GM21737 (cell line): ENCODE results near the gene EFNA3.

Experiments
- ATAC-seq: cut with Tn5 transposase; IDR thresholded peaks from one replicate; pipeline ENCODE4 v1.9.1; 2021; ENCODE audit warnings: mild to moderate bottlenecking, moderate library complexity; ENCODE audit not compliant: unreplicated experiment

Gene EFNA3, protein sequence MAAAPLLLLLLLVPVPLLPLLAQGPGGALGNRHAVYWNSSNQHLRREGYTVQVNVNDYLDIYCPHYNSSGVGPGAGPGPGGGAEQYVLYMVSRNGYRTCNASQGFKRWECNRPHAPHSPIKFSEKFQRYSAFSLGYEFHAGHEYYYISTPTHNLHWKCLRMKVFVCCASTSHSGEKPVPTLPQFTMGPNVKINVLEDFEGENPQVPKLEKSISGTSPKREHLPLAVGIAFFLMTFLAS

DNA sequence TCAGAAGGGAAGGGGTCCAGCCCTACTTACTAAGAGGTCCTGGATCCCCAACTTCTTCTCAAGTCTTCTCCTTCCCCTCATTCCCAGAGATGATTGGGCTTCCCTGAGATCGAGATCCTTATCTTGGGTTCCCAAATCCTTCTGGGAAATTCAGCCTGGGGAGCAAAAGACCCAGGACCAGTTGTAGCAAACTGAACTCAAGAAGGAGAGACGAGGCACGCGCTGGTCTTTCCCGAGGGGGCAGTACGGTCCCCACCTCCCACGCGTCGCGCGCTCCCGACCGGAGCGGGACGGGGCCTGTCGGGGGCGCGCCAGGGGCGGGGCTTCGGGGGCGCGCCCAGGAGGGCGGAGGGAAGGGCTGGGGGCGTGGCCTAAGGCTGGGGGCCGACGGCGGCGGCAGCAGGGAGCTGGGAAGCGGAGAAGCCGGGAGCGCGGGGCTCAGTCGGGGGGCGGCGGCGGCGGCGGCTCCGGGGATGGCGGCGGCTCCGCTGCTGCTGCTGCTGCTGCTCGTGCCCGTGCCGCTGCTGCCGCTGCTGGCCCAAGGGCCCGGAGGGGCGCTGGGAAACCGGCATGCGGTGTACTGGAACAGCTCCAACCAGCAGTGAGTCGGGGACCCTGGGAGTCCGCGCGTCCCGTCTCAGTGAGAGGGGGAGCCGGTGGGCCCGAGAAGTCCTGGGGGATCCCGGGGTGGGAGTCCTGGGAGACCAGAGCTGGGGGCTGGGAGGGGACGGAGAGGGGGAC lies at the start of gene EFNA3:
Gene EFNA3, plus strand, starts transcription at position 369 of the 741 bp plus-strand sequence. Its CDS starts 105 bp downstream, at position 474.
- ATAC-seq, result no peak

DNA sequence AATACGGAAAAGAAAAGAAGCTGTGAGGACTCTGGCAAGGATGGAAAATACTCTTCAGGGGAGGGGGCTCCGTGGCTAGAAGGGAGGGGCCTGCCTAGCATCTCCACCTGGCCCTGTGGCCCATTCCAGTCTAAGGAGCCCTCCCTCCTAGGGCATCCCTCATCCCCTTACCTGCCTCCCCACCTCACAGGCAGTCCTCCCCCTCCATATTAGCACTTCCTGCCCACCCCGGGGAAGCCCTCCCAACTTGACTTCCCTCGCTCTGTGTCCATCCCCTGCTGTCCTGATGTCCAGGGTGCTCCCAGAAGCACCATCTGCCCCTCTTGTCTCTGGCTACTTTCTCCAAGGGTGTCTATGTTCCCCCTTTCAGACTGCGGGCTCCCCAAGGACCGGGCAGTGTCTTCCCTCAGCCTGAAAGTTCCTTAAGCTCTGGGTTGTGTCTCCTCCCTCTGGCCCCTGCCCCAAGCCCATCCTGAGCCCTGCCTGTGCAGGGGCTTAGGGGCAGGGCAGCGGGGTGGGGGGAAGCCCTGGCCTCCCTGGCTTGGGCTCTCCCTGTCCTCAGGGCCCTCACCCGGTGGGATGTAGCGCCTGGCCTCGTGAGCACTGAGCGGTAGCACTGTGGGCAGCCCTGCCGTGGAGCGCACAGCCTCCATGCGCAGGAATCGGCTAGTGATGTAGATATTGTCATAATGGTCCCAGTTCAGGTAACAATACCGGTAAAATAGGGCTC lies 49.0 kb upstream of the EFNA3 start:
- no peak for ATAC-seq

DNA sequence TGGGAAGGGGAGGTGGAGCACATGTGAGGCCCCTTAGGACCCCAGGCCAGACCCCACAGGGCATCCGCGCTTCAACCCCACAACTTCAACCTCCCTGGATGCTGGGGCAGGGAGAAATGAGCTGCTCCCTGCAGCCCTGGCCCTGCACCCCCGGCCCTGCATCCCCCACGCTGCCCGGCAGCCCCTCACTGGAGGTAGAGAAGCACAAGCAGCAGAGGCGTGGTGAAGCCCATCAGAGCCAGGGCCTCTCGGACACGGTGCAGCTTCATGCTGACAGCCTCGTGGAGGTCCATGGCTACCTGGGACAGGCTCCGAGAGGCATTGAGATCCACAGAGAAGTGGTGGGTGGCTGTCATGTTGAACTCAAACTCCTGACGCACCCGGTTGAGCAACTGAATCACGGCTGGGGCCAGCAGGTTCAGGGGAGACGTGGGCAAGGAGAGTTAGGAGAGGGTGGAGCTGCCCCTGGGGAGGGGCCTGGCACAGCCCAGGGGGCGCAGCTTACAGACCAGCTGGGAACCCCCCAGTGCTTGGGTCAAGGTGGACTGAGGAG lies 48.3 kb upstream of the EFNA3 start:
- ATAC-seq, result no peak

DNA sequence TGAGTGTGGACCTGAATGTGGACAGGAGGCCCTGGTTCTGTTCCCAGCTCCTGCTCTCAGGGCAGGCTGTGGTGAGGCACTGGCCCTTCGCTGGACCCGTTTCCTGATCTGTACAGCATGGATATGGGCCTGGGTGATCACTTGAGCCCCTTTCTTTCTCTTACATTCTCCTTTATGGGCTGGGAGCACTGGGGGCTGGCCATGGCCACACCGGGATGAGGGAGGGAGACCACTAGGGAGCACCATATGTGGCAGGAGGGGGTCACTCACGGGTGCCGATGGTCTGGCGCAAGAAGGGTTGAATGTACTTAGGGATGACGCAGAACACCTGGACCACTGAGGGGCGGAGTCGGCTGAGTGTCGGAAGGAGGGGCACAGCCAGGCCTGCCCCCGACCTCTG lies 47.7 kb upstream of the EFNA3 start:
- ATAC-seq, result no peak

DNA sequence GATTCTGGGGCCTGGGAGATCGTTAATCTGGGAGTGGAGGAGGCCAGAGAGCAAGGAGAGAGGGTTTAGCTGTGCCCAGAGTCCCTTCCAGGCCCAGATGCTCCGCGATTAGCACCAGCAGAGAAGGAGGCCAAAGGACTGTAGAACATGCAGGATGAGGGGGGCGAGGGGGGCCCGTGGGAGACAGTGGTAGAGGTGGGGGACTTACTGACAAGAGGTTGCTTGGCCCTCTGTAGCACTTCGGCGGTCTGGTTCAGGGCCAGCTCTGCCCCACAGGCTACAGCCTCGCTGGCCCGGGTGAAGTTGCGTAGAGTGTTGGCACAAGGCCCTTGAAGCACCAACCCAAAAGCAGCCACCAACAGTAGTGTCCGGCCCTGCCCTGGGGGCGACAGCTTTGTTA lies 45.8 kb upstream of the EFNA3 start:
- ATAC-seq, result no peak

DNA sequence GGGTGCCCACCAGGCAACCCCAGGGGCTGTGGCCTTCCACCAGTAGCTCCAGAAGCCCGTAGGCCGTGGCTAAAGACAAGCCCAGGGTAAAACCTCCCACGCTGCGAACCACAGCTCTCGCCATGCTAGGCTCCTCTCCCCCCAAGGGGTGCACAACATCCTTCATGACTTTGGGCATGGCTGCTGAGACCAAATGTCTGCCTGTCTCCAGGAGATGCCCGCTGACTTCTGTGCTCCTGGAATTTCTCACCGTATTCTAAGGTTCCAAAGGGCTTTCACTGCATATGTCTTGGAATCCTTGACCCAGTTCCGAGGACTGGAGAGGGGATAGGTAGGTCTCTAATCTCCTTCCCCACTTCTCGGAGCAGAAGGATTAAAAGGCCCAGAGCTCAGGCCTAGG lies 45.1 kb upstream of the EFNA3 start, which contains the start of the genes DCST1 and DCST2:
Gene DCST1, plus strand, starts transcription at position 301 of the 400 bp plus-strand sequence. CDS start 213 bp downstream, outside the sequence.
Gene DCST2, minus strand, starts transcription at position 258 of the 400 bp plus-strand sequence. Its CDS starts 80 bp downstream, at position 178.
- ATAC-seq, result no peak

DNA sequence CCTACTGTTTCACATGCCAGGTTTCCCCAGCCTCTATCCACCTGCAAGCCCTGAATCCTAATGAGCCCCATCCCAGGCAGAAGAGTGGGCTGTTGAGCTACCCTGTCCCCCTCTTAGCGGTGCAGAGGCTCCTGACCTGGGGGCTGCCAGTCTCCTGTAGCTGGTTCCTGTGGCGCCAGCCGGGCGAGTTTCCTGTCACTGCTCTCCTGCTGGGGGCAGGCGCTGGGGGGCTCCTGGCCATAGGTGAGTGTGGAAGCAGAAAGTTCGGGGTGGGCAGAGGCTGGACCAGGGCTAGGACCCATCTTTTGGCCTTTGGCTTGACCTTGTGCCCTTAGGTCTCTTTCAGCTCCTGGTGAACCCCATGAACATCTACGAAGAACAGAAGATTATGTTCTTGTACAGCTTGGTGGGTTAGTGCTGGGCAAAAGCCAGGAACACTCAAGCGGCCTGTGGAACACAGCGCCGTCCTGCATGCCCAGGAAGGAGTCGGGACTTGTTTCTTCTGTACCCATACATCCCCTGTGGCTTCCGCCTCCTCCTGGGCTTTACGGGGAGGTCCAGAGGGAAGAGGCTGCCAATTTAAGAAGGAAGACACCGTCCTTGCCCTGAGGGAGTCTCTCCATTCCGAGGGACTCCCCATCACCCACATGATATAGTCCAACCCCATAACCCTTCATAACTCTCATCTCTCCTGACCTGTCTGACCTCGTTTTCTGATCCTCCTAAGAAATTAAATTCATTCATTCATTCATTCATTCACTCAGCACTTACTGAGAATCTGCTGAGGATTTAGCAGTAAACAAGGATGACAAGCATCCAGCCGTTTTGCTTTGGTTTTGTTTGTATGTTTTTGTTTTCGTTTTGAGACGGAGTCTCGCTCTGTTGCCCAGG lies 44.1 kb upstream of the EFNA3 start:
- ATAC-seq, result no peak

DNA sequence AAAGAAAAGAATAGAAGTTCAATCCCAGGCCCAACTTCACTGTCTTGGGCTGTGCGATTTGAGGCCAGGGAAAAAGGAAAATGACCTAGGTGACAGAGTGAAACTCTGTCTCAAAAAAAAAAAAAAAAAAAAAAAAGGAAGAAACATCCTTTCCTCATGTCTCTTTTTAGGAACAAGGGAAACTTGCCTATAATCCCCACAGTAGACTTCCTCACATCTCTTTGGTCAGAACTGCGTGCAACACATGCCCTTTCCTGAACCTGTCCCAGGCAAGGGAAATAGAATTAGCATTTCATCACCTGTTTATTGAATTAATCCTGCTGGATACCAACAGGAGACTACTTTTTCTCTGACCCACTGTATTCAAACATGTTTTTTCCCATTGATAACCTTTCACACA lies 42.7 kb upstream of the EFNA3 start:
- no peak for ATAC-seq

DNA sequence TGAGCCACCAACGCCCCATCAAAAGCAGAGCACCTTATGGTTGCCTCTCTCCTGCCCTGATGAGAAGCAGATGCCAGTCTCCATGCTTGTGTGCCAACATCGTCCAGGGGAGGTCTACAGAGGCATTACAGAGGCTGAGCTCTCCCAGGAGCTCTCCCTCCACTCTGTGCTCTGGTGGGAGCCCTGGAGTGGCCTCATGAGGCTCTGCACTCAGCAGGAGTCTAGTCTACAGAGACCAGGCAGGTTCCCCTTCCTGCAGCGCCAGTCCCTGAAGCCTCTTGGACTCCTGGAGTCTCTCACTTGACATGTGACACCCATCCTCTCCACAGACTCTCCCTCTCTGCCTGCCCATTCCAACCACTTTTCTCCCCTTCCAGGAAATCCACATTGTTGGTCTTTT lies 41.6 kb upstream of the EFNA3 start:
- ATAC-seq, result no peak

DNA sequence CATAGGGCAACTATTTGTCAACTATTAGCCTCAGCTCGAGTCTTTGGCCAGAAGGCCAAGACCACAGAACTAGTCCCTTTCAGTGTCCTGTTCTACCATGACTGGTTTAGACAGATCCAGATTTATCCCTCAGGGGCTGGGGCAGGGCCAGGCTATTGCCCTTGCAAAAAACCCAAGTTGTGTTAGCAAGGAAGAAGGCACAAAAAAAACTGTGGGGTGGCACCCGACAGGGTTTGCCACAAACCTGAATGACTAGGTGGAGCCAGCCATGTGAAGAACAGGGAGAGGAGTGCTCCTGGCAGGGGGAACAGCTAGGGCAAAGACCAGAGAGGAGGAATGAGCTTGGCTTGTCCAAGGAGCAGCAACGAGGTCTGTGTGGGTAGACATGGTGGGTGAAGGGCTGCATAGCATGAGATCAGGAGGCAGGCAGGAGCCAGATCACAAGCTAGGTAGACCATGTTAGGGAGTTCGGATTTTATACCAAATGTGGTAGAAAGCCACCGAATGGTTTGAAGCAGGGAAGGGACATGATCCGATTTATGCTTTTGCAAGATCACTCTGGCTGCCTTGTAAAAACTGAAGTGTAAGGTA lies 40.7 kb upstream of the EFNA3 start:
- no peak for ATAC-seq

DNA sequence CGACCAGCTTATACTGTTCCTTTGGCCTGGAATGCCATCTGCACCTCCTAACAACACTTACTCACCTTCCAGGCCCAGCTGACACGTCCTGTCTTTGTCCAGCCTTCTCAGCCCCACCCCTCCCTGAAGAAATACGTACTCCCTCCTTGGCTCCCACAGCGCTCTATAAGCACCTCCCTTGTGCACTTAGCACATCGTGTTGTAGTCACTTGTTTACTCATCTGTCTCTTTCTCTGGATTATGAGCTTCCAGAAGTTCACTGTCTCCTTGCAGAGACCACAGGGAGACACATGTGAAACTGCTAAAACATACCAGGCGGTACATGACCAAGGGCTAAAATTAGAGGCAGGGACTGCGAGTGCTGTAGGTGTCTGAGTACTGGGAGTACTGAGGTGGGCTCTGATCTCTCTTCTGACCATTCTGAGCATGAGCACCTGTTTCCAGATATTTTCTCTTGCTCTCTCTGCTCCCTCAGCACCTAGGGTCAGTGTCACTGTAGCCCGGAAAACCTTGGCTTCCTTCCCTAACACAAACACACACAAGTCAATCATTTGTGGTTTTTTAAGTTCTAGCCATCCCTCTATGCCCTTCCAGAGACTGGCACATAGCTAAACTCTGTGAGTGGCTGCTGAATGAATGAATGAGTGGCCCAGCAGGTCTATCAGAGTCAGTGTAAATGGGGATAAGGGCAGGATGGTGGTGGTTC lies 39.9 kb upstream of the EFNA3 start:
- no peak for ATAC-seq

DNA sequence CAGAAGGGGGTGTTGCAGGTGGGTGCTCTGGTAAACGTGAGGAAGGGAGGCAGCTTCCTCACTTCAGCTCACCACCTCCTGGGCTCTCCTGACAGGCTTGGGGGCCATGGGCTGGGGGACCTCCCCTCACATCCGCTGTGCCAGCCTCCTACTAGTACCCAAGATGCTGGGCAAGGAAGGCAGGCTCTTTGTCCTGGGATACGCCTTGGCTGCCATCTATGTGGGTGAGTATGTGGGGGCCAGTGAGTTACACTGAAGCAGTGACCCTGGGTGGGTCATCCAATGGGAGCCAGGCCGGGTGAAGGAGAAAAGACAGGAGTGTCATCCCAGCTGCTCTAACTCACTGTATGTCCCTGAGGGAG lies 39.3 kb upstream of the EFNA3 start:
- ATAC-seq, result no peak

DNA sequence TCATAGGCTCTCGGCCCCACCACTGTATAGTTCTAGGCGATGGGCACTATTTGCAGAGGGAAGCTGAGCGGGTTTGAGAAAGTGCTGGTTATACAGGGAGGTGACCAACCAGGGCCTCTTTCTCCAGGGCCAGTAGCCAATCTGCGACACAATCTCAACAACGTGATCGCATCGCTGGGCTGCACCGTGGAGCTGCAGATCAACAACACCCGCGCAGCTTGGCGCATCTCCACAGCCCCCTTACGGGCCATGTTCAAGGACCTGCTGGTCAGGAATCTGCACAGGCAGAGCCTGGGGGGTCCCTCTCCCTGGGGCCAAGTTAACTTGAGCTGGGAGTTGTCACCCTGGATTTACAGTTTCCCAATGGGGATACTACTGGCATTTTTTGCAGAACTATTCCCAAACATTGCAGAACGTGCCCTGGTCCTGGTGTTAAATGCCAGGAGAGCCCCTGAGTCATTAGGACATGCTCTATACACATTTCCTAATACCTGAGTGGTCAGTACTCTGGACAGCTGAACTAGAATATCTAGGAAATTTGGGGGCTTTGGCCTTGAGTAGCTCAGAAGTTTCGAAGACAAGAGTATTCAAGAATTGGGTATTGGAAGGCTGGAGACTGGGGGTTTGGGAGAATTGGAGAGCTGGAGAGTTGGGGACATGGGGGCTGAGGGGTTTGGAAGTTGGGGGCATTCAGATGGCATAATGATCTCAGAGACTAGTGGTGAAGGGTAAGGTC lies 38.1 kb upstream of the EFNA3 start:
- ATAC-seq, result no peak

DNA sequence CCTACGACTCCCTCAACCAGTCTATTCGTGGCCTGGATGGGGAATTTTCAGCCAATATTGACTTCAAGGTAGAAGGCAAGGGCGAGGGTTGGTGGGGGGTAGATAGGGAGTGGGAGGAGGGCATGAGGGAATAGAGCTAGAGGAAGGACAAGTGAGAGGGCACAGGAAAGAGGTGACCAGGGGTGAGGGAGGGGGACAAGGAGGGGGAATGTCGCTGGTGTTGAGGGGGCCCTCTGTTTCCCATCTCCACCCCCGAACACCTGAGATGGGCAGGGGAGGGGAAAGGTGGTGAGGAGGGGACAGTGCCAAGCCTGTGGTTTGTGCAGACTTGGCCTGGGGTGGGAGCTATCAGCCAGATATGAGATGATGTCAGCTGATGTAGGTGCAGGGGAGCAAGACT lies 35.8 kb upstream of the EFNA3 start:
- no peak for ATAC-seq

DNA sequence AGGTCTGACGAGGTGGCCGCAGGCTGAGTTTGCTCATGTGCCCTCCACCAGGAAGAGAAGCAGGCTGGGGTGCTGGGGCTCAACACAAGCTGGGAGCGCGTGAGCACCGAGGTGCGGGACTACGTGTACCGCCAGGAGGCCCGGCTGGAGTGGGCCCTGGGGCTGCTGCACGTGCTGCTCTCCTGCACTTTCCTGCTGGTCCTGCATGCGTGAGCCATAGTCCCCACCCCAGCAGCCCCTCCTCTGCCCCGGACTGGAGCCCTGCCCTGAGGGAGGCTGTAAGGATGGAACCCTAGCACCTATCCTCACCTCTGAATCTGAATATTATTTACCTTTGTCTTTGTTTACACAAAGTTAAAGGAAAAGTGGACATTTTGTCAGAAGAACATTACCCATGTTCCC lies 35.3 kb upstream of the EFNA3 start:
- ATAC-seq, result no peak

DNA sequence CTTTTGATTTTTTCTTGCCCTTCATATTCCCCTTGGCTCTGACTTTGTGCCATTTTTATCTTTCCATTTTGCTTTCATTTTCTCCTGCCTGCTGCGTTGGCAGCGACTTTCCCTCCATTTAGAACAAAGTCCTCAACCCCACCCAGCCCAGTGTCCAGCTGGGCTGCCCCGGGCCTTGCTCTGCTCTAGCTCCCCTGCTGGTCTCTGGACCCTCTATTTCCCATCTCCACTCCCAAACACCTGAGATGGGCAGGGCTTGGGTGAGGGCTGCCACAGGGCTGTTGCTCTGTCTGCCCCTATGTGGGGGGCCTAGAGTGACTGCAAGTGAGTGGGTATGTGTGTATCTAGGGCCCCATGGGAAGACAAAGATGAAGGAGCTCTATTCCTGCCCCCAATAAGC lies 34.8 kb upstream of the EFNA3 start:
- ATAC-seq, result no peak

DNA sequence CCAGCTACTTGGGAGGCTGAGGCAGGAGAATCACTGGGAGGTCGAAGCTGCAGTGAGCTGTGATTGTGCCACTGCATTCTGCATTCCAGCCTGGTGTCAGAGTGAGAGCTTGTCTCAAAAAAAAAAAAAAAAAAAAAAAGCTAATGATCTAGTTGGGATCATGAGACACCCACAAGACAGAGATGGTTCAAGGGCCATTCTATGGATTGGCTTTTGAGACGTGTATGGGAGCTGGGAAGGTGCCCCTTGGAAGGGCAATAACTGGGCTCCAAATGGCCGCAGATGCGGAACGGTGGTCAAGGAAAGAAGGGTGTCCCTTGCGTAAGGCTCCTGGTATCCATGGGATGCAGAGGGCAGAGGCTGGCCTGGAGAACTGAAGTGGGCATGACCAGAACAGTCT lies 34.3 kb upstream of the EFNA3 start:
- no peak for ATAC-seq

DNA sequence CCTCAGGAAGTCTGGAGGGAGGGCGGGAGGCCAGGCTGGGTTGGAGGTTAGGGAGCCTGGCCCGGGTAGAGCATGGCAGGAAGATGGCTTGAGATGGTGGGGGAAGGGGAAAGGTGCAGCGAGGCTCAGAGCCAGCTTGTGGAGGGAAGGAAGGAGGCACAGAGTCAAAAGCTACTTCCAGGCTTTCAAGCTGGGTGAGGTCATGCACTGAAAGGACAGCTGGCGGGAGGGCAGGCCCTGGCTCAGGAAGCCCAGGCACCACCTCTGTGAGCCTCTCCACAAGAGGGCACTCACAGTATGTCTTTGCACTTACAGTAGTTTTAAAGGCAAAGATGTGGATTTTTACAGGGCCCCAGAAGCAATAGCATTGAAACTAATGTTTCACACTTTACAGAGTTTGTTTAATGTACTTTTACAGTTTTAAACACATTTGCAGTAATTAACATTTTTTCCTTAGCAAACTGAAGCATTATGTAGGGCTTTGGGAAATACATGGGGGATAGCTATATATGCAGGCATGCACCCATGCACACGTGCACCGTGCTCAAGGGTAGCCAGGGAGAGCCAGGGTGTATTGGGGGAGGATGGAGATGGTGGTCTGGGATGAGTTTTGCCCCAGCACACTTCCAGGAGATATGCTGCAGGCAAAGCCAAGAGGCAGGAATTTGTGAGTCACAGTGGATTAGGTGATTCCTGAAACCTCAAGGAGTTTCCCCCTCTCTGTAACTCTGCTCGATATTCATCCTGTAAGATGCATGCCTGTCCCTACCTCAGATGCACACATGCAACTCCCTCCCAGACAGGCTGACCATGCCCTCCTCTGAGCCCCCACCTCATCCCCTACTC lies 33.6 kb upstream of the EFNA3 start:
- ATAC-seq, result no peak
